GM21360 (cell line): ENCODE results near the gene RPS18.

Source experiments
- ATAC-seq: cut with Tn5 transposase; IDR thresholded peaks from one replicate; pipeline ENCODE4 v1.9.1; 2021; ENCODE audit warnings: mild to moderate bottlenecking, moderate library complexity; ENCODE audit not compliant: unreplicated experiment

The RPS18 gene

DNA sequence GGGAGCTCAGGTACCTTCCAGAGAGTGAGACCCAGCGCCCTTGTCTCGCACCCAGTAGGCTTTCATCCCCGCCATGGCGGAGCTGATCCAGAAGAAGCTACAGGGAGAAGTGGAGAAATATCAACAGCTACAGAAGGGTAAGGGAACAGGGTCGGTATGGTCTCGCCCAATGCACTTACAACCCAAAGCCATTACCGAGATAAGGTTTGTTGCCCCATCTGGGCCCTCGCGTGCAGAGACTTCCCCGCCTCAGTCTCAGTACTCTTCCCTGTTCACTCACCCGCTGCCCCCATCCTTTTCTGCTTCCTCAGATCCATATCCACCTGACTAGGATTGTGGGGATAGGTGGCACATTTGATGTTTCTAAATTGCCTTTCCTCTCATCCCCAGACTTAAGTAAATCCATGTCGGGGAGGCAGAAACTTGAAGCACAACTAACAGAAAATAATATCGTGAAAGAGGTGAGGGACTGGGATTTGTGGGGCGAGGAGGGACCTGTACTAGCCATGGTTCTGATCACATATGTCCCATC, 18.0 kb downstream of the RPS18 start:
- no peak for ATAC-seq

DNA sequence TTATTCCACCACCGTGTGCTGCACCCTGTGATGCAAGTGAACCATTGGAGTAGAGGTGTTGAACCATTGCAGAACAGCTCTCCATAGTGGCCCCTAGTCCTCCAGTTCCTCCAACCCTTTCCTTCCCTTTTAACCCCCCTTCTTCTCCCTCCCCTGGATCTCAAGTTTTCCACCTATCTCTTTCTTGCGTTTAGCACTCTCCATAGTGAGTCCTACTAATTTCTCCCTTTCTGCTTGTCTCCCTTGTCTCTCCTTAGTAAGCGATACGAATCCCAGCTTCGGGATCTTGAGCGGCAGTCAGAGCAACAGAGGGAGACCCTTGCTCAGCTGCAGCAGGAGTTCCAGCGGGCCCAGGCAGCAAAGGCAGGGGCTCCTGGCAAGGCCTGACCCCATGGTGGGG, 18.6 kb downstream of the RPS18 start:
- no peak for ATAC-seq

- ATAC-seq = no peak
Observed at GRCh38 chr6:33292996-33293682, 21.3 kb downstream of the RPS18 start.

DNA sequence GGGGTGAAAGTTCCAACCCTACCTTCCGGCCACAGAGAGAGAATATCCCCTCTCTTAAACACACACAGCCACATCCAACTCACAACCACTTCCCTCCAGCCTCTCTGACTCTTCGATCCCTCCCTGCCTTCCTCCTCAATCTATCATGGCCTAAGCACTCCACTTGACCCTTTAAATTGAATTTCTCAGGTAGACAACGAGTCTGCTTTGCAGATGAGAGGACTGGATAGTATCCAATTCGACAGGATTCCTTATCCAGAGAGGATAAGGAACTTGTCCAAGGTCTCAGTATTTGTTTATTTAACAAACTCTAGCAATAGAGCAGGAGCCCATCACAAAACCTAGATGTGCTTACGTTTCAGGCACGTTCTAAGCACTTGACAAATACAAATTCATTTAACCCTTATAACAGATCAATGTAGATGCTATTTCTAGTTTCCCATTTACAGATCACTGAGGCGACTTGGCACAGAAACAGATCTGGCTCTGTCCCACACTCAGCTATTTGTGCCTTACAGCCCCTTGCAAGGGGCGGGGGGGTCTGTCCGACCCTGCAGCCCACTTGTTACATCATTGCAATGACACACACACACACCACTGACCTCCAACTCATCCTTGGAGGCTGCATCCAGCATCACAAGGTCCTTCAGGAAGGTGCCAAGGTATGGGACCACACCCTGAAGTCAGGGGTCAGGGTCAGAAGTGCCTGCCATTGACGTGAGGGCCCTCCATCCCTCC, 22.4 kb downstream of the RPS18 start:
- ATAC-seq = no peak

DNA sequence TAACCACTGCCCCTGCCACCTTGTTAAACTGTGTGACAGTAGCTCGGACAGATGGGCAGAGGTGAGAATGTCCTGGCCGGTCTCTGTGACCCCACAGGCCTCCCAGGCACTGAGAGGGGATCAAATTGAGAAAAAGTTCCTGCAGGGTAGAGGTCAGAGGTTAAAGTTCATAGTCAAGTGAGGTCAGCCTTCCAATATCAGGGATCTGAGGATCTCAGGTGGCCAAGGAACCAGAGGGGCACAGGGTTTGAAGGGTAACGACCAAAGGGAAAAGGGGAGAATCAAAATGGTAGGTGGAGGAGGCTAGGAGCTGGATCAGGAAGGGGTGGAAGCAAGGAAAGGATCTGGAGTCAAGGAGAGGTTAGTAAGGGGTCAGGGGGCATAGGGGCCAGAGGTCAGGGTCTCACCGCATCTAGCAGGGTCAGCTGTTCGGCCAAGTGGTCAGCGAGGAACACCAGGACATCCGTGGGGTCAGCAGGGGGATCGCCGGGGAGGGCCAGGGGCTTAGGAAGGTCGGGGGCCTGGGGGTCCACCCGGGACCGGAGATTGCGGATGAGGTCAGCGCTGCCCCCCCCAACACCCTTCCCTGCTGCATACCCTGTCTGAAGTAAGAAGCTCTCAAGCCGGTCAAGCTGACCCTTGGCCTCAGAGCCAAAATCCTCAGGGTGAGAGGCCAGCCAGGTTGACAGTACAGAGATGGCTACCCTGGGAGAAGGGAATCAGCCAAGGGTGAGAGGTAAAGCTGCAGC, 23.9 kb downstream of the RPS18 start:
- no peak for ATAC-seq

DNA sequence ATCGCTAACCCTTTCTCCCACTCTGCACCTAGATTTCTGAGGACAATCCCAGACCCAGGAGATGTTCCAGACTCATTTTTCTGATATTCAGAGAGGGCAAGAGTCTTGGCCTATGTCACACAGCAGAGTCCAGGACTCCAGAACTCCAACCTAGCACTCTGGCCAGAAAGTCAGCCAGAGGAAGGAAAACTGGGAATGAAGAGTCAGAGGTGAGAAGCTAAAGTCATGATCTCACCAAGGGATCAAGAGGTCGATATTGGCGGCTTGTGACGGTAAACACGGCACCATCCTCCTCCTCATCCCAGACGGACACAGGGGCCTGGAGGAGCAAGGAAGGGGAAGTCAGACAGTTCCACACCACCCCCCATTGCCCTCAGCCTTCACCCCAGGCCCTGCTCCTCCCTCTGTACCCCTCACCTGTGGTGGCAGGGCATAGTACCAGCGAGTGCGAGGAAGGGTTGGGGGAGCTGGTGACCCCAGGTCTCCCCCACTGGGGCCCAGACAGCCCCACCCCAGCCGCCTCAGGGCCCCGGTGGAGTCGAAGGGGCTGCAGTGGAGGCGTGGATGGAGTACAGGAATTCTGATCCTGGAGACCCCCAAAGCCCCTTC, 25.0 kb downstream of the RPS18 start:
- ATAC-seq = no peak

GRCh38 chr6:33297406-33297955, 25.6 kb downstream of the RPS18 start:
- ATAC-seq = no peak

DNA sequence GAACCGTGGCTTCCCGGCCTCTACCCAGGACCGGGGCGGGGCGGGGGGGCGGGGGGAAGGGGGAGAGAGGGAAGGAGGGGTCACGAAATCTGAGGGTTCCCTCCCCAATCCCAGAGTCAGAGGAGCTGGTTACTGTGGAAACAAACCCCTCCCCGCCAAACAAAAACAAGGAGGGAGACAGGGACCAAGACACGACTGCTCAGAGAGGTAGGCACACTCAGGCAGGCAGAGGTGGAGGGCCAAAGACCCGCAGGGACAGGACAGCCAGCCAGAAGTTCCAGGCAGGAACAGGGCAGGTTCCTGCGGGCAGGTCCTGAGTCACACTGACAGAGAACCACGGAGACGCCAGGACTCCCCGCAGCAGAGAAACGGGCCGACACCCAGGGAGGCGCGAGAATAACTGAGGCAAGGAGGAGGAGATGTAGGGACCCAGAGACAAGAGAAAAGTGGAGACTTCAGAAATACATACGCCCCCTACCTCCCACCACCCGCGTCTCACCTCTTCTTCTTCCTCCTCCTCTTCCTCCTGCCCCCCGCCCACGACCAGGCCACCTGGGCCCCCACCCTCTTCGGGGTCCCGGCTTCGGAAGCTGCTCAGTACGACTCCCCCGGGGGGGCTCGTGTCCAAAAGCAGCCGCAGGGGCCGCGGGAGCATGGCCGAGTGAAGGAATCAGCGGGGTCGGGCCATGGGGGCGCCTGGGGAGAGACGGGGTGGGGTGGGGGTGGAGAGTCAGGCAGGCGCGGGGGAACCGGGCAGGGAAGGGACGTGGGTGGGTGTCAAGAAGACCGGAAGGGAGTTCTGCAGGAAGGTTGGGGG, 26.3 kb downstream of the RPS18 start:
- ATAC-seq = no peak

DNA sequence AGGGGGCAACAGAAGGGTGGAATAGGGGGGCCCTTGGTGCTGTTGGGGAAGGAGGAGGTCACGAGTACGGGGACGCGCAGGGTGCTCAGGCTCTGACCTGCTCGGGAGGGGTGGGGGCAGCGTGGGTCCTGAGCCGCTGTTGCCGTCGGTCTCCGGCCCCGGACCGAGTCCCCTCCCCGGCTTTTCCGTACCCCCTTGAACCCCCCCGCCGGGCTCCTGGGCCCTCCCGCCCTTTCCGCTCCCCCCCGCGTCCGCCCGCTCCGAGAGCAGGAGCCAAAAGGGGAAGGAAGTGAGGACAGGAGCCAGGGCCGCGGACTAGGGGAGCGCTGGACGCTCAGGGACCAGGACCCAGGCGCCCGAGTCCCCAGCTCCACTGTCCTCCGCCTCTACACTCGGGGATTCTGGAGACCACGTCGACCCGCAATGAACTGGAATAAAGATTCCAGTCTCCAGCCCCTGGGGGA, 26.9 kb downstream of the RPS18 start, which contains the start of gene RGL2:
RGL2 (minus strand) TSS at position 170 of the 464 bp plus-strand sequence. CDS start 332 bp downstream, outside the sequence.
- peak; percentile 13 for ATAC-seq

GRCh38 chr6:33299237-33299944, 27.5 kb downstream of the RPS18 start:
- ATAC-seq = peak; percentile 68

- ATAC-seq = no peak
Observed at GRCh38 chr6:33301877-33302276, 30.0 kb downstream of the RPS18 start.

GRCh38 chr6:33304216-33304615, 32.3 kb downstream of the RPS18 start:
- ATAC-seq = no peak

GRCh38 chr6:33305052-33305451, 33.2 kb downstream of the RPS18 start:
- no peak for ATAC-seq

DNA sequence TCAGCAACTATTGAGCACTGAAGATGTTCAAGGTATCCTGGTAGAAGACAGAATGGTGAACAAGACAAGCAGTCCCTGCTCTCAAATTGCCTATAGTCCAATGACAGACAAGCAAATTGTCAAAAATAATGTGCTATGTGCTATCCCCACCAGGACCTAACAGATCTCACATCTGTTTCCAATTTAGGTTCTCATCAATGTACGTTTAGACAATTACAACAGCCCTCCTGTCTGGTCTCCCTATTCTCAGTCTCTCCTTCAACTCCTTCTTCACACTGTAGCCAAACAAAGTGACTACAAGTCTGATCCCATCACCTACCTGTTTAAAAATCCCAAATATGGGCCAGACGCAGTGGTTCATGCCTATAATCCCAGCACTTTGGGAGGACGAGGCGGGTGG, 34.5 kb downstream of the RPS18 start:
- ATAC-seq = no peak

- ATAC-seq = no peak
Observed at GRCh38 chr6:33312361-33313104, 40.7 kb downstream of the RPS18 start.

DNA sequence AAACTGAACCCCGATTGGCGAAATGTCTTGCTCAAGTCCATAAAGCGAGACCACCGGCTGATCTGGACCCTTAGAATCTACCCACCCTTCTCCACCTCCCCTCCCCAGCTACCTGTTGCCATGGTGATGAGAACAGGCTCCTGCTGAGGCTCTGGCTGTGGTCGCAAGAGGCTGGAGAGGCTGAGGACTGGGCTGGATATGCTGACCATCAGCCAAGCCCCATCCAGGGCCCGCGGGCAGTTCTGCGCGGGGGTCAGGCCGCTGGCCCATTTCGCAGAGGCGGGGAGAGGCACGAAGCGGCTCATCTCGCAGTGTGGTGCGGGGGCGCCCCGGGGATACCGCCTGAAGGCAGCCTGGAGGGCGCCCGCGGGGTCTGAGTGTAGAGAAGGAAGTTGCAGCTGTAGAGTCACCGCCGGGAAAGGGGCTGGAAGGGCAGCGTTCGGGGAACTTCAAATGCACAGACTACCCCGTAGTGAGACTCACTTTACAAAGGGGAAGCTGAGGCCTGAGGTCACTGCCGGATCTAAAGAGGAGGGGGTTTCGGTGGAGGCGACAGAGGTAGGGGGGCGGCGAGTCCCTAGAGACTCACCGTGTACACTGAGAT, 41.3 kb downstream of the RPS18 start:
- ATAC-seq = peak; percentile 2

DNA sequence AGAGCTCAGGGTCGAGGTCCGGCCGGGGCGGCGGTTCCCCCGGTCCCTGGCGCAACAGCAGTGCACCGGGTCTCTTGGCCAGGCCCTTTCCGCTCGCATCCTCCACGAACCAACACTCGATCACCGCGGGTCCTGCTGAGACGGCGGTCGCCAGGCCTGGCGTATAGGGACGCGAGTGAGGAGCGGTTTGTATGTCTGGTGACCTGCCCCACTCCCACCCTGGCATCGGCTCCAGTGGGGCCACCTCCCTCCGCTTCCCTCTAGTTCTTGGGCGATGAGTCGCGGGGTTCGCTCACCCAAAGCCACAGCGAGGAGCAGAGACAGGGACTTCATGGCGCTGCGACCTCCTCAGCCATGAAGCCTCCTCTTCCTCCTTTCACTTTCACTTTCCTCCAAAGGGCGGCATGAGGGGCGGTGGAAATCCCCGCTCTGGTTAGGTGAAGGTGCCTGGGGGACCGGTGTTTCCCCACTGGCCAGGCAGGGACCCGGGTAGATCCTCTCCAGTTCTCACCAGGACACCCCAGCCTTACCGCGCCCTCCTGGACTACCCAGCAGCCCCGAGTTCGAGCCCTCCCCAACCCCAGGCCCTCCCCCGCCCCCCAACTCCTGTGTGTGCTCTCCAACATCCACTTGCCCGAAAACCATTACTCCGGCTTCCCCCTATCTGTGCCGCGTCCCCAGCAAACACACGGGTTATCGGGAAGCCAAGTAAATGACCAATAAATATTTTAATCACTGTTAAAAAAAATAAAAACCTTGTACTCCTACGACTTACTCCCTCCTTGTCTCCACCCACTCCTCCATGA, 42.0 kb downstream of the RPS18 start, which contains the start of gene TAPBP:
TAPBP (minus strand) TSS at position 370 of the 806 bp plus-strand sequence; CDS start at position 333, 37 bp downstream.
- ATAC-seq = peak; percentile 38
